Measurements from ENCODE around the gene ZBTB34.

ZBTB34 gene

DNA sequence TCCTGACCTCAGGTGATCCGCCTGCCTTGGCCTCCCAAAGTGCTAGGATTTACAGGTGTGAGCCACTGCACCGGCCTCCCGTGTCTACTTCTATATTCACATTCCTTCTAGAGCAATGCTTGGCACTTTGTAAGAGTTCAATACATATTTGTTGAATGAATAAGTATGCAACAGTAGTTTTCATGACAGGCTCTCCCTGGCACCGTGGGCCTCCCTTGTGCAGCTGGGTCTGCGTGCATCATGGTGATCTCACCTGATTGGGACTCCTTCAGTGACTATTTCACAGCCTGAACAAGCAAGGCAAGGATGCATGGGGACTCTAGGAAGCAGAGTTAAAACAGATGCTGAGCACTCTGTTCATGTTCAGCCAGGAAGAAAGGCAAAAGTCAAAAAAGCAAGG lies 6.8 kb upstream of the ZBTB34 start:
- H3K27ac ChIP-seq = no peak overlapping the region
- H3K36me3 ChIP-seq = no peaks in the 10 kb centered on the region
- H3K4me3 ChIP-seq (ENCODE audit: low read depth in 1 of 2, low read length in 1 of 2) = no peak overlapping the region
- no peaks in the 10 kb centered on the region for H3K4me1 ChIP-seq (ENCODE audit: control insufficient read depth in 1 of 2, insufficient read depth in 1 of 2, low read depth in 1 of 2, low read length in 1 of 2)
- TF ChIP-seq, protein P1, sequence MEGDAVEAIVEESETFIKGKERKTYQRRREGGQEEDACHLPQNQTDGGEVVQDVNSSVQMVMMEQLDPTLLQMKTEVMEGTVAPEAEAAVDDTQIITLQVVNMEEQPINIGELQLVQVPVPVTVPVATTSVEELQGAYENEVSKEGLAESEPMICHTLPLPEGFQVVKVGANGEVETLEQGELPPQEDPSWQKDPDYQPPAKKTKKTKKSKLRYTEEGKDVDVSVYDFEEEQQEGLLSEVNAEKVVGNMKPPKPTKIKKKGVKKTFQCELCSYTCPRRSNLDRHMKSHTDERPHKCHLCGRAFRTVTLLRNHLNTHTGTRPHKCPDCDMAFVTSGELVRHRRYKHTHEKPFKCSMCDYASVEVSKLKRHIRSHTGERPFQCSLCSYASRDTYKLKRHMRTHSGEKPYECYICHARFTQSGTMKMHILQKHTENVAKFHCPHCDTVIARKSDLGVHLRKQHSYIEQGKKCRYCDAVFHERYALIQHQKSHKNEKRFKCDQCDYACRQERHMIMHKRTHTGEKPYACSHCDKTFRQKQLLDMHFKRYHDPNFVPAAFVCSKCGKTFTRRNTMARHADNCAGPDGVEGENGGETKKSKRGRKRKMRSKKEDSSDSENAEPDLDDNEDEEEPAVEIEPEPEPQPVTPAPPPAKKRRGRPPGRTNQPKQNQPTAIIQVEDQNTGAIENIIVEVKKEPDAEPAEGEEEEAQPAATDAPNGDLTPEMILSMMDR (IDR thresholded peaks at IDR 0.05) = no peak
- H3K9me3 ChIP-seq = no peaks in the 10 kb centered on the region
- H3K27me3 ChIP-seq = peaks cover 32% of the 10 kb centered on the region

- Histone ChIP-seq H3K9me3 (no peaks in the 10 kb centered on the region), H3K27ac (no peak overlapping the region), H3K4me3 (ENCODE audit: low read depth in 1 of 2, low read length in 1 of 2) (no peak overlapping the region), H3K4me1 (ENCODE audit: control insufficient read depth in 1 of 2, insufficient read depth in 1 of 2, low read depth in 1 of 2, low read length in 1 of 2) (peaks cover 3 to 5% of the 10 kb centered on the region in 2 experiments), H3K27me3 (peaks cover 25% of the 10 kb centered on the region), H3K36me3 (no peaks in the 10 kb centered on the region)
- TF ChIP-seq, protein P1 (IDR thresholded peaks at IDR 0.05) = no peak
Observed at GRCh38 chr9:126854734-126855133, 5.7 kb upstream of the ZBTB34 start.

DNA sequence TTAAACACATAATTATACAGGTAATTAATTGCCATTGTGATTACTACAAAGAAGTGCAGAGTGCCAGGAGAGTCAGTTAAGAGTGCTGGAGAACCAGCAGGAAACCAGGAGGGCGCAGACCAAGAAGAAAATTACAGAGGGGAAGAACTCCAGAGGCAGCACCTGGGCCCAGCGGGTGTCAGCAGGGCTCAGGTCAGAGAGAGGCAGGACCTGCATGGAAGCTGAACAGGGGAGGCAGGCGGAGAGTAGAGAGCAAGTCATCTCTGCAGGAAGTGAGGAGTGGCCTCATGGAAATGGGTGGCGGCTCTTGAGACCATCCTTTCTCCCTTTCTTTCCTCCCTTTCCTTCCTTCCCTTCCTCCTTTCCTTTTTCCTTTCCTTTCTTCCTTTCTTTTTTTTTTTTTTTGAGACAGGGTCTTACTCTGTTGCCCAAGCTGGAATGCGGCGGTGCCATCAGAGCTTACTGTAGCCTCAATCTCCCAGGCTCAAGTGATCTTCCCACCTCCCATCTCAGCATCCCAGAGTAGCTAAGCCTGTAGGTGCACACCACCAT lies 4.0 kb upstream of the ZBTB34 start:
- Histone ChIP-seq H3K36me3 (no peaks in the 10 kb centered on the region), H3K27me3 (peaks cover 16% of the 10 kb centered on the region), H3K4me3 (ENCODE audit: low read depth in 1 of 2, low read length in 1 of 2) (no peak overlapping the region), H3K27ac (no peak overlapping the region), H3K4me1 (ENCODE audit: control insufficient read depth in 1 of 2, insufficient read depth in 1 of 2, low read depth in 1 of 2, low read length in 1 of 2) (peaks cover 8 to 13% of the 10 kb centered on the region in 2 experiments), H3K9me3 (no peaks in the 10 kb centered on the region)
- TF ChIP-seq, protein P1 (IDR thresholded peaks at IDR 0.05) = no peak

DNA sequence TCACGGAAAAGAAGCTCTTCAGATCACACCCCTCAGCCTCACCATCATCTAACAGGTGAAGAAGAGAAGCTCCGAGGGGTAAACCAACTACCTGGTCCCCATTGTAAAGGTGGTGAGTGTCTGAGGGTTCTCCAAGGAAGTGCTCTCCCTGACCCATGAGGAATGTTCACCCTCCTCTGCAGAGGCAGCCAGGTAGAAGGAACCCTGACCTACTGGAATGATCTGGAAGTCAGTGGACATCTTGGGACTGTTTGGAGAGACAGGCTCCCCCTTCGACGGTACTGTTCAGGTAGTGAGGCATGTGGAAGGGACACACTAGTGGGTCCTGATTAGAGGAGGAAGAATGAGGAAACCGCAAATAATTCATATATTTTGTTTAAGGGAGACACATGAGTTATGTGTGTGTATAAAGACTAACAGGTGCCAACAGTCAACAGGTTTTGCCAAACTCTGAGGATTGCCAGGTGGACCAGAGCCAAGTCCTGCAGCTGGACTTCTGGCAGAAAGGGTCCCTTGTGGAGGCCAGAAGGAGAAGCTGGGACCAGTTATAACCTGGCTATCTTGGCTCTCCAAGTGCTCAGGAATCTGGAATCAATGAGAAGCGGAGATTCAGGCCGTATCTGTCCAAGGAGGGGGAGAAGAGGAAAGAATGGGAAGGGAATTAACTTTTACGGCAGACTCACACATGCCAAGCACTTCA lies 3.0 kb upstream of the ZBTB34 start:
- TF ChIP-seq, protein P1 (IDR thresholded peaks at IDR 0.05) = no peak
- H3K4me1 ChIP-seq (ENCODE audit: control insufficient read depth in 1 of 2, insufficient read depth in 1 of 2, low read depth in 1 of 2, low read length in 1 of 2) = peaks cover 8 to 23% of the 10 kb centered on the region in 2 experiments
- H3K27ac ChIP-seq = no peak overlapping the region
- no peaks in the 10 kb centered on the region for H3K36me3 ChIP-seq
- H3K4me3 ChIP-seq (ENCODE audit: low read depth in 1 of 2, low read length in 1 of 2) = no peak overlapping the region
- H3K9me3 ChIP-seq = no peaks in the 10 kb centered on the region
- H3K27me3 ChIP-seq = peaks cover 6% of the 10 kb centered on the region

GRCh38 chr9:126859111-126859510 lies 1.3 kb upstream of the ZBTB34 start:
- Histone ChIP-seq H3K4me3 (ENCODE audit: low read depth in 1 of 2, low read length in 1 of 2) (no peak overlapping the region), H3K27ac (no peak overlapping the region), H3K4me1 (ENCODE audit: control insufficient read depth in 1 of 2, insufficient read depth in 1 of 2, low read depth in 1 of 2, low read length in 1 of 2) (peaks cover 21 to 38% of the 10 kb centered on the region in 2 experiments), H3K27me3 (no peaks in the 10 kb centered on the region), H3K36me3 (peaks cover 7% of the 10 kb centered on the region), H3K9me3 (no peaks in the 10 kb centered on the region)
- TF ChIP-seq, protein P1 (IDR thresholded peaks at IDR 0.05) = no peak

Measured in neutrophil (primary cell).